Activated naive CD4-positive, alpha-beta T cell treated with anti-CD3 and anti-CD28 coated beads, Interleukin-2, amount 10 ng/mL, durations not matched to agents 7 days and 5 days (primary cell): Measurements from ENCODE around the gene B3GALNT2.
"Not testable (repeated sequence)": the region's sequence is repeated elsewhere in the genome, so short reads cannot be mapped to it uniquely, and the experiment has no call there.

Experiments used
- CTCF ChIA-PET: fragments of 350-600 bp; sonication (Branson Sonifier 250); formaldehyde crosslinking; loops from one replicate; lab custom pipeline; 2021; ENCODE audit warnings: antibody characterized with exemption; lab: Charles Lee
- DNase-seq: peaks from one replicate; pipeline ENCODE4 v3.0.0-alpha.2; 2020
- H3K27ac Mint-ChIP-seq: one replicate; pipeline ENCODE4 v1.8.0; 2021; ENCODE audit warnings: mild to moderate bottlenecking, moderate library complexity, mixed read lengths
- H3K27me3 Mint-ChIP-seq: one replicate; pipeline ENCODE4 v1.8.0; 2021; ENCODE audit warnings: mild to moderate bottlenecking, mixed read lengths
- H3K36me3 Mint-ChIP-seq: one replicate; pipeline ENCODE4 v1.8.0; 2021; ENCODE audit warnings: mixed read lengths
- H3K4me1 Mint-ChIP-seq: one replicate; pipeline ENCODE4 v1.8.0; 2021; ENCODE audit warnings: mixed read lengths
- H3K4me3 Mint-ChIP-seq: one replicate; pipeline ENCODE4 v1.8.0; 2021; ENCODE audit warnings: mild to moderate bottlenecking, moderate library complexity, mixed read lengths
- H3K9me3 Mint-ChIP-seq: one replicate; pipeline ENCODE4 v1.8.0; 2021; ENCODE audit warnings: mixed read lengths

Gene B3GALNT2

DNA sequence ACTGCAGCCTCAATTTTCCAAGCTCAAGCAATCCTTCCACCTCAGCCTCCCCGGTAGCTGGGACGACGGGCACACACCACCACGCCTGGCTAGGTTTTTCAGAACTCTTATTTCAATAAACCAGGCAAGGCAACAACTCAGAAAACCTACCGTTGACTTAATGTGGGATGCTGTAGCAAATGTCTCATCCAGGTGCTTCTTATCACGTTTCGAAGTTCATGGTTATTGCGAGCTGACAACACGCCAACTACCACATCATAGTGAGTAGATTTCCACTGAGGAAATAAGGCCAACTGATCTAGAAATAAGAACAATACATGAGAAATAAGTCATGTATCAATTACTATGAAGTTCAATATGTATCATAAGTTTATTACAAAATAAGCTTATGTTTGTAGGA, 9.7 kb downstream of the B3GALNT2 start:
- Mint-ChIP-seq H3K27me3 (no peaks in the 10 kb centered on the region), H3K9me3 (no peaks in the 10 kb centered on the region), H3K27ac (no peak overlapping the region), H3K4me3 (no peak overlapping the region), H3K36me3 (peaks cover 12% of the 10 kb centered on the region), H3K4me1 (peaks cover 18% of the 10 kb centered on the region)
- no peak for DNase-seq
- CTCF ChIA-PET: interaction anchor here (2.9 kb wide), 1 partner anchor 10 kb away, joined by 11 read pairs; the partner anchor contains the start of gene B3GALNT2

DNA sequence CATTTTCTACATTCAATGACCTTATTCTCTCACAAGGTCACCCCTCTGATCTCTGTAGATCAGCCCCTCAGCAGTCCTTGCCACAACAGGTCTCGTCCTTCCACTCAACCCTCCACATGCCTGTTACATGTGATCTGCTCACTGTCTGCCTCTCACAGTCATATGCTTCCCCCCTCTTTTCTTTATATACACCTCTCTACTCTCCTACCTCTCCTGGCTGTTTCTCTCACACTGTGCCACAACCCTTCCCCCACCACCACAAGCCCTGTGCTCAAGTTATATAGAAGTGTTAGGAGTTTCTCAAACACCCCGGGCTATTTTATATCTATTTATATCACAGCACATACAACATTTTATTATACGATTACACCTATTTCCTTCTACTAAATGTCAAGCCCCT, 12.6 kb downstream of the B3GALNT2 start:
- no peak overlapping the region for H3K27ac Mint-ChIP-seq
- DNase-seq: no peak
- H3K4me1 Mint-ChIP-seq: peaks cover 18% of the 10 kb centered on the region
- no peaks in the 10 kb centered on the region for H3K9me3 Mint-ChIP-seq
- no peaks in the 10 kb centered on the region for H3K27me3 Mint-ChIP-seq
- CTCF ChIA-PET: no interaction called here
- no peak overlapping the region for H3K4me3 Mint-ChIP-seq
- peaks cover 14% of the 10 kb centered on the region for H3K36me3 Mint-ChIP-seq

DNA sequence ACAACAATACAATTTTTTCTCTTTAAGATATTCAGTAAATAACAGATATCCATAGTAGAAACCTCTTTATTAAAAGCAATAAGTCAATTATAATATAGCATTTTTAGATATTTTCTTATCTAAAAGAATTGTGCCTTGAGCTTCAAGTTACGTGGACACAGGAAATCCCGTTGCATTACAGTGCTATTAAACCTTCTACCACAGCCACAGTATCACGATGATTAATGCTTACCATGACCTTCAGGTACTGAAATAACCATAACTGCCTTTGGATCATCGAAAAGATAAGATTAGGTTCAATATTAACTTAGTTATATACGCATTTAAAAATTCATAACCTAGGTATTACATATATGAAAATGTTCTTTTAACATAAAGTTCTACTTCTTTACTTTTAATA, 17.9 kb downstream of the B3GALNT2 start:
- Mint-ChIP-seq H3K4me3 (no peak overlapping the region), H3K4me1 (no peaks in the 10 kb centered on the region), H3K27me3 (no peaks in the 10 kb centered on the region), H3K27ac (no peak overlapping the region), H3K36me3 (peaks cover 11% of the 10 kb centered on the region), H3K9me3 (no peaks in the 10 kb centered on the region)
- no peak for DNase-seq
- CTCF ChIA-PET: interaction anchor here (1.4 kb wide), 1 partner anchor 19 kb away, joined by 5 read pairs; no protein-coding TSS in a partner anchor

DNA sequence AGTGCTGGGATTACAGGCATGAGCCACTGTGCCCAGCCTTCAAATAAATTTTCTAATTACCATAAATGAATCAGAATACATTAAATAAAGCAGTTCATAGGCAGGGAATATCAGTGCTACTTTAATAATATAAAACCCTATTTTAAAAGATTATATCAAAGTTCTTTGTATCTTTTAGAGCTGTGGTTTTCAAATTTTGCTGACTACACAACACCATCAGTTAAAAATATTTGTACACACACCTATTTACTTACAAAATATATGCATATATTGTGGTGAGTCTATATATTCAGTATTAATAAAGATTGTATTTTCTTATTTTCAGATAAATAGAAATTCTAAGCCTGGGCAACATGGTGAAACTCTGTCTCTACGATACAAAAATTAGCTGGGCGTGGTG, 18.7 kb downstream of the B3GALNT2 start:
- Mint-ChIP-seq H3K9me3 (no peaks in the 10 kb centered on the region), H3K27ac (no peak overlapping the region), H3K27me3 (no peaks in the 10 kb centered on the region), H3K36me3 (peaks cover 11% of the 10 kb centered on the region), H3K4me3 (no peak overlapping the region), H3K4me1 (no peaks in the 10 kb centered on the region)
- CTCF ChIA-PET: interaction anchor here (1.4 kb wide), 1 partner anchor 19 kb away, joined by 5 read pairs; no protein-coding TSS in a partner anchor
- no peak for DNase-seq

DNA sequence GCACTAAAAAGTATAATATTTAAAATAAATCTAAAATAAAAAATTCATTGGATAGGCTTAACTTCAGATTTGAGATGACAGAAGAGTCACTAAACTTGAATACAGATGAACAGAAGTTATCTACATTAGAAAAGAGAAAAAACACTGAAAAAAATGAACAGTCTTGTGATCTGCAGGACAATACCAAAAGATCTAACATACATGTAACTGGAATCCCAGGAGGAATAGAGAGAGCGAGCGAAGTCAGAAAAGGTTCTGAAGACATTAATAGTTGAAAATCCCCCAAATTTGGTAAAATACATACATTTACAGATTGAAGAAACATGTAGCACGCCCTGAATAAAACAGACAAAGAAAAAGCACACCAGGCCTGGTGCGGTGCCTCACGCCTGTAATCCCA, 21.2 kb downstream of the B3GALNT2 start:
- H3K27me3 Mint-ChIP-seq: no peaks in the 10 kb centered on the region
- CTCF ChIA-PET: no interaction called here
- no peak for DNase-seq
- no peak overlapping the region for H3K27ac Mint-ChIP-seq
- no peak overlapping the region for H3K4me3 Mint-ChIP-seq
- H3K9me3 Mint-ChIP-seq: no peaks in the 10 kb centered on the region
- peaks cover 23% of the 10 kb centered on the region for H3K36me3 Mint-ChIP-seq
- no peaks in the 10 kb centered on the region for H3K4me1 Mint-ChIP-seq

DNA sequence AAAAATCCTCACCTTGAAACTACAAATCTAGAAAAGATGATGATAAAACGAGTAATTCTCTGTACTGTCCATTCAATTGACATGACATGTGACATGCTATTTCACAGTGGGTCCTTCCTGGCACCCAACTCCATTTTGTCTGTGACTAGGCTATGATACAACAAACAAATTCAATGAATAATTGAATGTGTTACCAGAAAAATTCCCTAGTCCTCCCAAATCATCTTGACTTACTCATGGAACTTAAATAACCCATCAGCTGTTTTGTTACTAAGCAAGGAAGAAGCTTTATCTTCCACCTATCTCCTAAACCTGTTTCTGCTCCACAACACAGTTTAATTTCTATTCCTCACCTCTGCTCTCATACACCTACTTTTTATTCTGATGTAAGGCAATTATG, 30.4 kb downstream of the B3GALNT2 start:
- Mint-ChIP-seq H3K27me3 (no peaks in the 10 kb centered on the region), H3K9me3 (no peaks in the 10 kb centered on the region), H3K4me1 (no peaks in the 10 kb centered on the region), H3K36me3 (peaks cover 16% of the 10 kb centered on the region), H3K27ac (no peak overlapping the region), H3K4me3 (no peak overlapping the region)
- CTCF ChIA-PET: no interaction called here
- DNase-seq: no peak

DNA sequence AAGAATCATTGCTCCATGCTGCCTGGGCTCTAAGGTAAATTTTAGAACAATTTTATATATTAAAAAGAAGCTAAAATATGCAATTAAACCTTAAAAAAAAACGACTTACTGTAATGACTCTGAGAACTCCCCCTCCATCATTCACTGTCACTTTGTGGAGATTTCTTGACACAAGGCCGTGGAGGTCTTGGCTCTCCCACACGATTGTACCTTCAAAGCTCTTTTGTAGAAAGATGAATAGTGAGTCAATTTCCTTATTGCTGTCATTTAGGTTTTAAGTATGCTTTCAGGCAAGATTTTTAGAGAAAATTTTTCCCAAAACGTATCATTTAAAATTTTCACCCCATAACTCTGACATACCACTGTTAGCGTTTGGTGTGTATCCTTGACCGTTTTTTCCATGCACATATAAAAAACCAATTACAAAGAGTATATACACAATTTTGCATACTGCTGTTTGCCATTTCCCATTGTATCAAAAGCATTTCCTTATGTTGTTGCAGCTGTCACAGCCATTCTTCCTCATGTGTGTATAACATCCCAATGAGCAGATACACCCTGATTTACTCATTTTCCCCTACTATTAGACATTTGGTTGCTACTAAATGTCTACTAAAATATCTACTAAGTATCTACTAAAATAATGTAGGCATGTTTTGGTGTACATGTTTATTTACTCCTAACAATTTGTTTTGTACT, 33.4 kb downstream of the B3GALNT2 start:
- CTCF ChIA-PET: interaction anchor here (0.7 to 1.0 kb wide), 2 partner anchors 54 to 1346 kb away, joined by 3 read pairs; no protein-coding TSS in a partner anchor
- peaks cover 5% of the 10 kb centered on the region for H3K36me3 Mint-ChIP-seq
- DNase-seq: no peak
- no peak overlapping the region for H3K27ac Mint-ChIP-seq
- no peak overlapping the region for H3K4me3 Mint-ChIP-seq
- no peaks in the 10 kb centered on the region for H3K9me3 Mint-ChIP-seq
- H3K4me1 Mint-ChIP-seq: no peaks in the 10 kb centered on the region
- H3K27me3 Mint-ChIP-seq: no peaks in the 10 kb centered on the region

DNA sequence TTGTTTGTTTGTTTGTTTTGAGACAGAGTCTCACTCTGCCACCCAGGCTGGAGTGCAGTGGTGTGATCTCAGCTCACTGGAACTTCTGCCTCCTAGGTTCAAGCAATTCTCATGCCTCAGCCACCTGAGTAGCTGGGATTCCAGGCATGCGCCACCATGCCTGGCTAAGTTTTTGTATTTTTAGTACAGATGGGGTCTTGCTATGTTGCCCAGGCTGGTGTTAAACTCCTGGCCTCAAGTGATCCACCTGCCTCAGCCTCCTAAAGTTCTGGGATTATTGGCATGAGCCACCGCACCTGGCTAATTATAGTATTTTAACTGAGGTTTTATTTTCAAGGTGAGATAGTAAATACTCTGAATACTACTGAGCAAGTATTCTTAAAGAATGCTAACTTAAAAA, 34.4 kb downstream of the B3GALNT2 start:
- not testable (repeated sequence) for H3K4me1 Mint-ChIP-seq, H3K9me3 Mint-ChIP-seq, H3K27ac Mint-ChIP-seq, DNase-seq, H3K36me3 Mint-ChIP-seq, H3K27me3 Mint-ChIP-seq, H3K4me3 Mint-ChIP-seq
- CTCF ChIA-PET: interaction anchor here (1.0 kb wide), 1 partner anchor 53 kb away, joined by 3 read pairs; no protein-coding TSS in a partner anchor

DNA sequence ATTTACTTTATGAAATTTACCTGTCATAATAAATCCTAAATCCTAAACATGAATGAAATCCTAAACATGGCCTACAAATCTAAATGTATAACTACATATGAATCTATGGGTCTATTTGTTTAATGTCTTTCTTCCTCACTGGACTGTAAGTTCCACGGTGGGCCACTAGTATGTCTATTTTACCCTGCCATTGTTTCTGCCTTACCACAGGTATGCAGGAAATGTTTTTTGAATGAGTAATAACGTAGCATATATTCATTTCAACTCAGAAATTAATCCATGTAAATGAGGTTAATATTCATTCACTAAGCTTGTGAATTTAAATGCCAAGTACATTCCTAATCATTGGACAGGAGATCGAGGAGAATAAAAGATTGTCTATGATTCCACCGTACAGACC, 35.3 kb downstream of the B3GALNT2 start:
- H3K27me3 Mint-ChIP-seq: no peaks in the 10 kb centered on the region
- CTCF ChIA-PET: no interaction called here
- DNase-seq: no peak
- H3K27ac Mint-ChIP-seq: no peak overlapping the region
- H3K36me3 Mint-ChIP-seq: peaks cover 5% of the 10 kb centered on the region
- H3K4me1 Mint-ChIP-seq: peaks cover 16% of the 10 kb centered on the region
- H3K4me3 Mint-ChIP-seq: no peak overlapping the region
- H3K9me3 Mint-ChIP-seq: no peaks in the 10 kb centered on the region

DNA sequence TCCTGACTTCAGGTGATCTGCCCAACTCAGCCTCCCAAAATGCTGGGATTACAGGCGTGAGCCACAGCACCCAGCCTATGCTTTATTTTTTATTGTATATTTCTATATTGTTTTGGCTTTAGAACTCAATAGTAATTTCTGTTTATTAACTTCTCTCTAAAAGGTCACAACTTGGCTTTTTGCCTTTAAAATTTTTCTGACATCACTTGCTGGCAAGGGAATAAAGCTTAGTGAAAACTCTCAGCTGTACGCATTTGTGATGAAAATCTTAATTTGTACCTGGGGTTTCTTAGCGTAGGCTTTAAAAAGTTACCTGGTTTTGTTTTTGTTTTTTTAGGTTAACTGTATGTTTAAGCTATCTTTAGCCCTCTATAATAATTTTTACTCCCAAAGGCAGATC, 36.2 kb downstream of the B3GALNT2 start:
- CTCF ChIA-PET: interaction anchor here (0.6 kb wide), 1 partner anchor 350 kb away, joined by 3 read pairs; no protein-coding TSS in a partner anchor
- Mint-ChIP-seq H3K36me3 (peaks cover 5% of the 10 kb centered on the region), H3K27me3 (no peaks in the 10 kb centered on the region)

DNA sequence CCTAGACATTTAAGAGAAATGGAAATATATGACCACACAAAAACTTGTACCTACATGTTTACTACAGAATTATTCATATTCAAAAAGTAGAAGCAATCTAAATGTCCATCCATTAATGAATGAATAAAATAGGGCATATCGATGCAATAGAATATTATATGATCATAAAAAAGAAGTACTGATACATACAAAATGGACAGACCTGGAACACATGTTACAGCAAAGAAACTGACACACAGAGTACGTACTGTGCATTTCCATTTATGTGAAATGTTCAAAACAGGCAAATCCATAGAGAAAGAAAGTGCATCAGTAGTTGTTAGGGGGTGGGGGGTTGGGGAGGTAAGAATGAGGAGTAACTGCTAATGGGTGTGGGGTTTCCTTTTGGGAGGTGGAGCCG, 39.2 kb downstream of the B3GALNT2 start:
- CTCF ChIA-PET: no interaction called here
- Mint-ChIP-seq H3K27ac (no peak overlapping the region), H3K9me3 (no peaks in the 10 kb centered on the region), H3K4me3 (no peak overlapping the region), H3K27me3 (no peaks in the 10 kb centered on the region), H3K36me3 (peaks cover 7% of the 10 kb centered on the region), H3K4me1 (peaks cover 33% of the 10 kb centered on the region)
- no peak for DNase-seq

More for the DNA sequence above, 36.2 kb downstream of the B3GALNT2 start:
- no peak overlapping the region for H3K27ac Mint-ChIP-seq
- H3K4me3 Mint-ChIP-seq: no peak overlapping the region
- DNase-seq: no peak
- H3K4me1 Mint-ChIP-seq: peaks cover 19% of the 10 kb centered on the region
- no peaks in the 10 kb centered on the region for H3K9me3 Mint-ChIP-seq

DNA sequence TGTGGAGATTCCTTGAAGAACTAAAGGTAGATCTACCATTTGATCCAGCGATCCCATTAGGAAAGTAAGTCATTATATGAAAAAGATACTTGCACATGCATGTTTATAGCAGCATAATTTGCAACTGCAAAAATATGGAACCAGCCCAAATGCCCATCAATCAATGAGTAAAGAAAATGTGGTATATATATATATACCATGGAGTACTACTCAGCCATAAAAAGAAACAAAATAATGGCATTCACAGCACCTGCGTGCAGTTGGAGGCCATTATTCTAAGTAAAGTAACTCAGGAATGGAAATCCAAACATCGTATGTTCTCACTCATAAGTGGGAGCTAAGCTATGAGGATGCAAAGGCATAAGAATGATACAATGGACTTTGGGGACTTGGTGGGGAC, 41.4 kb downstream of the B3GALNT2 start:
- not testable (repeated sequence) for DNase-seq, H3K9me3 Mint-ChIP-seq, H3K36me3 Mint-ChIP-seq, H3K4me3 Mint-ChIP-seq, H3K27me3 Mint-ChIP-seq
- CTCF ChIA-PET: interaction anchor here (0.6 kb wide), 1 partner anchor 509 kb away, joined by 3 read pairs; no protein-coding TSS in a partner anchor
- peaks cover 33% of the 10 kb centered on the region for H3K4me1 Mint-ChIP-seq
- H3K27ac Mint-ChIP-seq: peak overlapping the region; percentile 33

DNA sequence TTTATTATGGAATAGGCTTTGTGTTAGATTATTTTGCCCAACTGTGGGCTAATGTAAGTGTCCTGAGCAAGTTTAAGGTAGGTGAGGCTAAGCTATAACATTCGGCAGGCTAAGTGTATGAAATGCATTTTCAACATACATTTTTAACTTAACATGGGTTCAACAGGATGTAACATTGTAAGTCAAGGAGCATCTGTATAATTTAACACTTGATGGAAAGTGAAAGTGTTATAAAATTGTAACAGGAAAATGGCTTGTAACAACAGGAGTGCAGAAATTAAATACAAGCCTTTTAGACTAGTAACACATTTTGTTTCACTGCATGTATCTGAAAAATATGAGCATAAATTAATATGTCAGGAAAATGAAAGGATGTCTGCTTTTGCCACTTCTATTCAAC, 42.3 kb downstream of the B3GALNT2 start:
- peaks cover 33% of the 10 kb centered on the region for H3K4me1 Mint-ChIP-seq
- DNase-seq: no peak
- CTCF ChIA-PET: no interaction called here
- no peaks in the 10 kb centered on the region for H3K27me3 Mint-ChIP-seq
- no peaks in the 10 kb centered on the region for H3K9me3 Mint-ChIP-seq
- peak overlapping the region; percentile 6 for H3K4me3 Mint-ChIP-seq
- H3K36me3 Mint-ChIP-seq: peaks cover 3% of the 10 kb centered on the region
- H3K27ac Mint-ChIP-seq: peak overlapping the region; percentile 58

DNA sequence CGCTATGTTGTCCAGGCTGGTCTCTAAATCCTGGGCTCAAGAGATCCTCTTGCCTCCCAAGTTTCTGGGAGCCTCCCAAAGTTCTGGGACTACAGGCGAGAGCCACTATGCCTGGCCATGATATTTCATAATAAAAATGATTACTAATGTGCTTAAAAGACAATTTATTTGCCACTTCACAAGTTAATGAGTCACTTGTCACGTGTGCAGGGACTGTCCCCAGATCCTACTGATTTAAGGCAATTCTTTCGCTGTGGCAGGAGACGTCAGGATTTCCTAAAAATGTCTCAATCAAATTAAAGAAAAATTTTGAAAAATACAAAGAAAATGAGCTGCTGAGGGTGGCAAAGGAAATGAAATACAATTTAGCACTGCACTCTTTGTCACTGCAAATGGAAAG, 43.5 kb downstream of the B3GALNT2 start:
- H3K4me1 Mint-ChIP-seq: peaks cover 33% of the 10 kb centered on the region
- CTCF ChIA-PET: no interaction called here
- H3K27me3 Mint-ChIP-seq: no peaks in the 10 kb centered on the region
- H3K27ac Mint-ChIP-seq: no peak overlapping the region
- no peak for DNase-seq
- no peak overlapping the region for H3K4me3 Mint-ChIP-seq
- H3K9me3 Mint-ChIP-seq: no peaks in the 10 kb centered on the region
- peaks cover 3% of the 10 kb centered on the region for H3K36me3 Mint-ChIP-seq

DNA sequence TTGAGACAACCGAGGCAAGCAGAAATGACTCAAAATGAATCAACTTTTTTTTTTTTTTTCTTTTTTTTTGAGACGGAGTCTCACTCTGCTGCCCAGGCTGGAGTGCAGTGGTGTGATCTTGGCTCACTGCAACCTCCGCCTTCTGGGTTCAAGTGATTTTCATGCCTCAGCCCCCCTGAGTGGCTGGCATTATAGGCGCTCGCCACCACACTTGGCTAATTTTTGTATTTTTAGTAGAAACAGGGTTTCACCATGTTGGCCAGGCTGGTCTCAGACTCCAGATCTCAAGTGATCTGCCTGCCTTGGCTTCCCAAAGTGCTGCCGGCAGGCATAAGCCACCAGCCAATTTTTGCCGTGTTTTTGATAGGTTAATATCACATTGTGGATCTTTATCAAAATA, 46.4 kb downstream of the B3GALNT2 start:
- H3K4me3 Mint-ChIP-seq, DNase-seq, CTCF ChIA-PET, H3K27ac Mint-ChIP-seq, H3K36me3 Mint-ChIP-seq, H3K27me3 Mint-ChIP-seq, H3K9me3 Mint-ChIP-seq: not testable (repeated sequence)
- peaks cover 12% of the 10 kb centered on the region for H3K4me1 Mint-ChIP-seq
